ENCODE data around the gene KAT14.

DNA sequence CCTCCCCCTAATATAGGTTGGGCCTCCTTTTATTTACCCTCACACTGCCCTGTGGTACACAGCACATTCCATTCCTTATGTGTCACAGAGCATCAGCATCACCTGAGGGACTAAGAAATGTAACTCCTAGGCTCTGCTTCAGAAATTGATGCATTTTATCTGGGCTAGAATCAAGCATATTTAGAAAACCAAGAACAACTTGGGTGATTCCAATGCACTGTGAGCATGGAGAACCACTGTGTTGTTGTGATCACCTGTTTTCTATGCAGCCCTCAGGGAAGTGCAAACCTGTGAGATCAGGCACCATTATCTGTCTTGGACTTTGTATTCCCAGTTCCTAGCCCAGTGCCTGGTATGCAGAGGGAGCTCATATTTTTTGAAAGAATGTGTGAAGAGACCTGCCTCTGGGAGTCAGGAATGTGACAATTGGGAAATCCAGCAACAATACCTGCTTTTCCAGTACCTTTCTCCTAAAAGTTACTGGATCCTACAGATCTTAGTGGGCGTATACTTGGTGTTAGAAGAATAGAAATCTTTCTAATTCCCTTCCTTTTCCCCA lies 7.0 kb downstream of the KAT14 start:
- TF ChIP-seq, protein P1, sequence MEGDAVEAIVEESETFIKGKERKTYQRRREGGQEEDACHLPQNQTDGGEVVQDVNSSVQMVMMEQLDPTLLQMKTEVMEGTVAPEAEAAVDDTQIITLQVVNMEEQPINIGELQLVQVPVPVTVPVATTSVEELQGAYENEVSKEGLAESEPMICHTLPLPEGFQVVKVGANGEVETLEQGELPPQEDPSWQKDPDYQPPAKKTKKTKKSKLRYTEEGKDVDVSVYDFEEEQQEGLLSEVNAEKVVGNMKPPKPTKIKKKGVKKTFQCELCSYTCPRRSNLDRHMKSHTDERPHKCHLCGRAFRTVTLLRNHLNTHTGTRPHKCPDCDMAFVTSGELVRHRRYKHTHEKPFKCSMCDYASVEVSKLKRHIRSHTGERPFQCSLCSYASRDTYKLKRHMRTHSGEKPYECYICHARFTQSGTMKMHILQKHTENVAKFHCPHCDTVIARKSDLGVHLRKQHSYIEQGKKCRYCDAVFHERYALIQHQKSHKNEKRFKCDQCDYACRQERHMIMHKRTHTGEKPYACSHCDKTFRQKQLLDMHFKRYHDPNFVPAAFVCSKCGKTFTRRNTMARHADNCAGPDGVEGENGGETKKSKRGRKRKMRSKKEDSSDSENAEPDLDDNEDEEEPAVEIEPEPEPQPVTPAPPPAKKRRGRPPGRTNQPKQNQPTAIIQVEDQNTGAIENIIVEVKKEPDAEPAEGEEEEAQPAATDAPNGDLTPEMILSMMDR (IDR thresholded peaks at IDR 0.05; ENCODE audit: borderline replicate concordance, extremely low read depth, low read length, poor library complexity, severe bottlenecking): no peak
- TF ChIP-seq EZH2 (IDR thresholded peaks at IDR 0.05; ENCODE audit: borderline replicate concordance, low read depth, low read length, severe bottlenecking): no peak

Data from DND-41 (cell line).